Prostate gland (tissue), 2 donors: ENCODE data around the gene AXDND1.

Experiments
- CTCF ChIP-seq, 4 experiments: fragments of 200-600 bp in 2 of 4; fragments of 450-650 bp in 2 of 4; sonication (generic) in 2 of 4; IDR thresholded peaks; 1 replicate in 3 of 4; 2 replicates in 1 of 4; pipeline ENCODE4 v1.5.1; 2016 to 2019; ENCODE audit warnings: antibody characterized with exemption in 4 of 4, mild to moderate bottlenecking in 2 of 4, moderate library complexity in 2 of 4
- POLR2AphosphoS5 ChIP-seq: sonication (generic); formaldehyde crosslinking; IDR thresholded peaks from one replicate; pipeline ENCODE4 v1.6.1; 2017; ENCODE audit warnings: antibody characterized with exemption

GRCh38 chr1:179588425-179589024, 222.8 kb downstream of the AXDND1 start:
- no peak for TF ChIP-seq CTCF (IDR thresholded peaks at IDR 0.05)
- no peak for TF ChIP-seq POLR2AphosphoS5
